HEK293 (cell line): Measurements from ENCODE around the gene ITGB8.

Source experiments
- EGR2 ChIP-seq: fragments of 450-650 bp; formaldehyde crosslinking; IDR thresholded peaks from 2 replicates; pipeline ENCODE4 v1.5.1; 2016; ENCODE audit warnings: low read depth, missing biosample characterization, missing genetic modification characterization
- HIC1 ChIP-seq: fragments of 450-650 bp; formaldehyde crosslinking; IDR thresholded peaks from 2 replicates; pipeline ENCODE4 v1.5.1; 2016; ENCODE audit warnings: missing biosample characterization, missing genetic modification characterization
- IKZF3 ChIP-seq: fragments of 450-650 bp; IDR thresholded peaks from 2 replicates; pipeline ENCODE4 v1.5.0; 2018; ENCODE audit warnings: missing biosample characterization, mild to moderate bottlenecking, missing genetic modification characterization, moderate library complexity
- KLF16 ChIP-seq: fragments of 450-650 bp; formaldehyde crosslinking; IDR thresholded peaks from 2 replicates; pipeline ENCODE4 v1.5.1; 2017; ENCODE audit warnings: missing biosample characterization, missing genetic modification characterization
- KLF7 ChIP-seq: fragments of 450-650 bp; formaldehyde crosslinking; IDR thresholded peaks from 2 replicates; pipeline ENCODE4 v1.5.1; 2016; ENCODE audit warnings: missing biosample characterization, missing genetic modification characterization, borderline replicate concordance
- MEIS1 ChIP-seq: sonication (generic); formaldehyde crosslinking; IDR thresholded peaks from 2 replicates; pipeline ENCODE4 v1.8.1; 2022; ENCODE audit warnings: missing genetic modification reagents, mild to moderate bottlenecking, borderline replicate concordance
- MZF1 ChIP-seq: fragments of 450-650 bp; formaldehyde crosslinking; IDR thresholded peaks from 2 replicates; pipeline ENCODE4 v1.5.1; 2017; ENCODE audit warnings: missing biosample characterization, missing genetic modification characterization, borderline replicate concordance
- OSR2 ChIP-seq: fragments of 450-650 bp; formaldehyde crosslinking; IDR thresholded peaks from 2 replicates; pipeline ENCODE4 v1.5.1; 2016; ENCODE audit warnings: missing biosample characterization, missing genetic modification characterization
- OVOL3 ChIP-seq: fragments of 450-650 bp; formaldehyde crosslinking; IDR thresholded peaks from 2 replicates; pipeline ENCODE4 v1.5.1; 2016; ENCODE audit warnings: missing biosample characterization, missing genetic modification characterization
- TRIM28 ChIP-seq: IDR thresholded peaks from 2 replicates; pipeline ENCODE4 v1.6.1; 2011; ENCODE audit warnings: low read length, control low read depth, borderline replicate concordance
- WT1 ChIP-seq: fragments of 450-650 bp; formaldehyde crosslinking; IDR thresholded peaks from 2 replicates; pipeline ENCODE4 v1.5.1; 2016; ENCODE audit warnings: missing biosample characterization, missing genetic modification characterization
- ZBTB10 ChIP-seq: fragments of 450-650 bp; formaldehyde crosslinking; IDR thresholded peaks from 2 replicates; pipeline ENCODE4 v1.5.1; 2016; ENCODE audit warnings: missing biosample characterization, missing genetic modification characterization
- ZBTB44 ChIP-seq: fragments of 450-650 bp; IDR thresholded peaks from 2 replicates; pipeline ENCODE4 v1.5.1; 2018; ENCODE audit warnings: missing biosample characterization, mild to moderate bottlenecking, missing genetic modification characterization
- ZFP69B ChIP-seq: fragments of 450-650 bp; formaldehyde crosslinking; IDR thresholded peaks from 2 replicates; pipeline ENCODE4 v1.5.1; 2016; ENCODE audit warnings: missing biosample characterization, missing genetic modification characterization
- ZNF112 ChIP-seq: fragments of 450-650 bp; formaldehyde crosslinking; IDR thresholded peaks from 2 replicates; pipeline ENCODE4 v1.5.0; 2017; ENCODE audit warnings: missing biosample characterization, missing genetic modification characterization
- ZNF114 ChIP-seq: fragments of 450-650 bp; formaldehyde crosslinking; IDR thresholded peaks from 2 replicates; pipeline ENCODE4 v1.5.0; 2017; ENCODE audit warnings: missing biosample characterization, missing genetic modification characterization
- ZNF132 ChIP-seq: fragments of 450-650 bp; formaldehyde crosslinking; IDR thresholded peaks from 2 replicates; pipeline ENCODE4 v1.5.1; 2017; ENCODE audit warnings: missing biosample characterization, missing genetic modification characterization, borderline replicate concordance
- ZNF133 ChIP-seq: fragments of 450-650 bp; formaldehyde crosslinking; IDR thresholded peaks from 2 replicates; pipeline ENCODE4 v1.5.1; 2016; ENCODE audit warnings: missing biosample characterization, missing genetic modification characterization
- ZNF146 ChIP-seq: fragments of 450-650 bp; formaldehyde crosslinking; IDR thresholded peaks from 2 replicates; pipeline ENCODE4 v1.5.1; 2016; ENCODE audit warnings: missing biosample characterization, missing genetic modification characterization
- ZNF19 ChIP-seq: fragments of 450-650 bp; formaldehyde crosslinking; IDR thresholded peaks from 2 replicates; pipeline ENCODE4; 2016; ENCODE audit warnings: missing biosample characterization, missing genetic modification characterization, low read depth
- ZNF26 ChIP-seq: fragments of 450-650 bp; formaldehyde crosslinking; IDR thresholded peaks from 2 replicates; pipeline ENCODE4 v1.5.1; 2016; ENCODE audit warnings: missing biosample characterization, missing genetic modification characterization
- ZNF274 ChIP-seq, 2 experiments: fragments of 200-500 bp in 1 of 2; fragments of 450-650 bp in 1 of 2; sonication (Bioruptor generic) in 1 of 2; formaldehyde crosslinking in 1 of 2; IDR thresholded peaks; 2 replicates each; pipeline versions ENCODE4 v1.5.1 to v1.6.1; 2014 to 2016; ENCODE audit warnings: borderline replicate concordance in 1 of 2, inconsistent platforms in 1 of 2, low read length in 1 of 2, missing biosample characterization in 1 of 2, missing genetic modification characterization in 1 of 2
- ZNF449 ChIP-seq: fragments of 450-650 bp; formaldehyde crosslinking; IDR thresholded peaks from 2 replicates; pipeline ENCODE4 v1.5.1; 2017; ENCODE audit warnings: missing biosample characterization, mild to moderate bottlenecking, missing genetic modification characterization, moderate library complexity
- ZNF473 ChIP-seq: fragments of 450-650 bp; formaldehyde crosslinking; IDR thresholded peaks from 2 replicates; pipeline ENCODE4 v1.5.1; 2017; ENCODE audit warnings: missing biosample characterization, missing genetic modification characterization
- ZNF514 ChIP-seq: fragments of 450-650 bp; formaldehyde crosslinking; IDR thresholded peaks from 2 replicates; pipeline ENCODE4 v1.5.1; 2016; ENCODE audit warnings: missing biosample characterization, missing genetic modification characterization
- ZNF530 ChIP-seq: fragments of 450-650 bp; formaldehyde crosslinking; IDR thresholded peaks from 2 replicates; pipeline ENCODE4 v1.5.1; 2016; ENCODE audit warnings: low read depth, missing biosample characterization, missing genetic modification characterization
- ZNF555 ChIP-seq: fragments of 450-650 bp; formaldehyde crosslinking; conservative IDR thresholded peaks from 2 replicates; pipeline ENCODE4 v1.5.1; 2017; ENCODE audit warnings: missing biosample characterization, mild to moderate bottlenecking, missing genetic modification characterization, inconsistent platforms
- ZNF76 ChIP-seq: fragments of 450-650 bp; formaldehyde crosslinking; IDR thresholded peaks from 2 replicates; pipeline ENCODE4; 2016; ENCODE audit warnings: low read depth, missing biosample characterization, missing genetic modification characterization, borderline replicate concordance
- ZNF785 ChIP-seq: fragments of 450-650 bp; formaldehyde crosslinking; IDR thresholded peaks from 2 replicates; pipeline ENCODE4 v1.5.1; 2016; ENCODE audit warnings: missing biosample characterization, missing genetic modification characterization
- ZSCAN16 ChIP-seq: fragments of 450-650 bp; formaldehyde crosslinking; IDR thresholded peaks from 2 replicates; pipeline ENCODE4 v1.5.1; 2016; ENCODE audit warnings: missing biosample characterization, missing genetic modification characterization

ITGB8 gene

GRCh38 chr7:20330239-20330927 lies at the start of gene ITGB8 (continued):
- no peak for TF ChIP-seq ZNF449 (tag by site-specific recombination)
- TF ChIP-seq ZBTB44 (tag by site-specific recombination), result peak; percentile 61
- no peak for TF ChIP-seq HIC1
- peak; percentile 30; the same call in 1 of the 2 replicates for TF ChIP-seq ZNF76 (tag by site-specific recombination)
- TF ChIP-seq ZNF133, result no peak
- no peak for TF ChIP-seq ZNF274 (IDR thresholded peaks at IDR 0.05; ENCODE audit: low read length)
- TF ChIP-seq ZNF274 (tag by site-specific recombination; IDR thresholded peaks at IDR 0.05; ENCODE audit: borderline replicate concordance), result no peak
- TF ChIP-seq MEIS1 (CRISPR knock-in tag), result no peak
- TF ChIP-seq ZNF473 (tag by site-specific recombination), result no peak
- no peak for TF ChIP-seq ZNF530
- no peak for TF ChIP-seq ZNF132 (tag by site-specific recombination)
- no peak for TF ChIP-seq ZNF555 (tag by site-specific recombination)
- TF ChIP-seq EGR2 (tag by site-specific recombination), result peak; percentile 85
- TF ChIP-seq KLF7 (tag by site-specific recombination), result no peak
- no peak; the same call in none of the 2 replicates for TF ChIP-seq KLF16
- no peak for TF ChIP-seq MZF1
- no peak for TF ChIP-seq ZNF114
- TF ChIP-seq ZNF19 (tag by site-specific recombination), result no peak
- TF ChIP-seq ZNF112, result no peak
- no peak for TF ChIP-seq ZNF785 (tag by site-specific recombination)
- peak; percentile 58 for TF ChIP-seq ZBTB10 (tag by site-specific recombination)
- TF ChIP-seq ZSCAN16, result no peak
- TF ChIP-seq WT1 (tag by site-specific recombination), result no peak
- TF ChIP-seq OVOL3, result no peak
- no peak for TF ChIP-seq ZNF146 (tag by site-specific recombination)
- 0 out of 2 replicates have a peak, but pooled peaks have one; percentile 25 for TF ChIP-seq OSR2
- TF ChIP-seq IKZF3 (tag by site-specific recombination), result no peak
- TF ChIP-seq ZNF514, result no peak
- TF ChIP-seq ZNF26, result no peak
- TF ChIP-seq TRIM28, result peak; percentile 79; the same call in 1 of the 2 replicates
- TF ChIP-seq ZFP69B (tag by site-specific recombination), result no peak
